Stimulated activated CD4-positive, alpha-beta T cell treated with anti-CD3 and anti-CD28 coated beads, Interleukin-2, amount 100 ng/mL, for 48 hours (primary cell): Measurements from ENCODE around the gene BCR.

Experiments used
- DNase-seq, 2 donors: peaks; one replicate each; pipeline ENCODE4 v3.0.0-alpha.2; 2020

Gene BCR

GRCh38 chr22:23218053-23218866, 38.0 kb downstream of the BCR start:
- no peak for DNase-seq

DNA sequence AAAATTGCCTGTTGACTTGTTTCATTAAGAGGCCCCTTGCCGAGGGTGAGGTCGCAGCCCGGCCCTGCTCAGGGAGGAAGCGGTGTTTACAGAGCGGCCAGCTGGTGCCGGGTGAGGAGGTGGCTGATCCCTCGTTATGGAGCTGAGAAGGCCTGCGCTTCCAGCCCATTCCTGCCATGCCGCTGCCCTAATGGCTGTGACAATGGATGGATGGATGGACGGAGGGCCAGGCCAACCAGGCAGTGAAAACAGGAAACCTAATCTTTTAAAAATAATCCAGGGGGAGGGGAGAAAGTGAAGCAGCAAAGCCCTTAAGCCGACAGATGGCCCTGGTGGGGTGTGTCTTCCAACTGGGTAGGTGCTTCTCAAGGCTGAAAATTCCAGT, 38.5 kb downstream of the BCR start:
- DNase-seq: no peak

DNA sequence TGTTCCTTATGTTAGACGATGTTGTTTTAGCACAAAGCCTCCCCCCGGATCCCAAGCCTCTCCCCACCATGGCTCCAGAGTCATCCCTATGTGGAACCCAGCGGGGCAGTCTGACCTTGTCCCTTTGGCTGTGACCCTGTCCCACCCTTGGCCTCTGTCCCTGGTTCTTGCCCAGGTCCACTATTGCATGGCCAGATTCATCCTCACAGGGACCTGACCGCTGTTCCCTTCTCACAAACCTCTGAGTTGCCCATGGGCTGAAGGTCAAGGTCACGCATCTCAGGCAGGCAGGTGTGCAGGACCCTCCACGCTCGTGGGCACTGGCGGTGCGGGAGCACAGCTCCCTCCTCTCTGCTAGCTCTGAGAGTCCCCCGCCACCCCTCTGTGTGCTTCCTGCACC, 39.0 kb downstream of the BCR start:
- no peak for DNase-seq

DNA sequence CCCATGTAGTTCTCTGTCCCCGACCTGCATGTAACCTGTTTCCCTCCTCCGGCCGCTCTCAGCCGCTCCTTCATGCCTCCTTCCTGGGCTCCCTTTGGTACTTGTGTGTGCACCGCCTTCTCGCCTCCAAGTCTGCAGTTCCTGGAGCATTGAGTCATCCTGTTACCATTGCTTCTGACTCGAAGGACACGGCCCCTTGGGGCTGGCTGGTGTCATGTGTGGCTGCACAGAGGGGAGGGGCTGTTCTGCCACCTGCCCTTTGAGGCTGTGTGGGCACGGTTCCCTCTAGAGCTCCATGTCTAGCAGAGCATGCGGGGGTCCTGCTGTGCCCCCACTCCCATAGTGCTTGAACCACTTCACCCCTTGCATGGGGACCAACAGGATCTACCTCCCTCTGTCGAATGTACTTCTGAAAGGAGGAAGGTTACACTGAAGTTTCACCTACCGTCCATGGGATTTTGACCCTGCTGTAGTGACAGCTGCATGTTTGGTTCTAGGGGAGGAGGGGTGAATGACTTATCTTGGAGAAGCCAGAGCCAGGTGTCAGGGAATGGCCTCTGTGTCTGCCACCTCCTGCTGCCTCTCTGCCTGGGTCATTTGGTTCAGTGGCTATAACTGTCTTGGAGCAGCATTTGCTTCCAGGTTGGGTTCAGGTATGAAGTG, 39.6 kb downstream of the BCR start:
- peak; percentile 40 to 59 for DNase-seq

- DNase-seq: no peak
These were observed 40.4 kb downstream of the BCR start for GRCh38 chr22:23220485-23221350.

- DNase-seq: no peak
These were observed 41.1 kb downstream of the BCR start for GRCh38 chr22:23221351-23221804.

DNA sequence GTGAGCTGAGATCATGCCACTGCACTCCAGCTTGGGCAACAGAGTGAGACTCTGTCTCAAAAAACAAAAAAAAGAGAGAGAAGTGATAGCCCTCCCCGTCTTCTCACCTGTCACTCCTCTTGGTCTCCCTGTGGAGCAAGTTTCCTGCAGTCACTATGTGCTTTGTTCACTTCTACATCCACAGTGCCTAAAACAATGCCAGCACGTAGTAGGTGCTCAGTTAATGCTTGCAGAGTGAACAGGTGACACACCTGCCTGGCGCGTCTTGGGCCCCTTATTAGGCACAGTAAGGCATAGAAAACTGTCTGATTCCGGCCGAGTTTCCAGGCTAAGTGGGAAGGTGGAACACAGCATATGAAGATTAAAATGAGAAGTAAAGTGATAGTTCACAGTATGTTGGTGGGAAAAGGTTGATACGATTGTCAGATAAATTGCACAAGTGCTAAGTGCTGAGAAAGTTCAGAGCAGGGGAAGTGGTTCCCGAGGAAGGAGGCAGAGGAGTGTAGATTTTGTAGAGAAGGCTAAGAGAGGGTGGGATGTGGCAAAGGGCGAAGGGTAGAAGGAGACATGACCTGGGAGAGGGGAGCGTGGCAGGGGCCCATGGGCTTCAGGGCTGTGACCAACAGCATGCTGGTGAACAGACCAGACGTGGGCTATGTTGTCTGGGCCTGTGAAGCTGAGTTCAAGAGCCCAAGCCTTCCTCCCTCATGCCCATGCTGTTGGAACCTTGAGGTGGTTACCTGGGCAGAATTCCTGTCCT, 41.9 kb downstream of the BCR start:
- no peak for DNase-seq

DNA sequence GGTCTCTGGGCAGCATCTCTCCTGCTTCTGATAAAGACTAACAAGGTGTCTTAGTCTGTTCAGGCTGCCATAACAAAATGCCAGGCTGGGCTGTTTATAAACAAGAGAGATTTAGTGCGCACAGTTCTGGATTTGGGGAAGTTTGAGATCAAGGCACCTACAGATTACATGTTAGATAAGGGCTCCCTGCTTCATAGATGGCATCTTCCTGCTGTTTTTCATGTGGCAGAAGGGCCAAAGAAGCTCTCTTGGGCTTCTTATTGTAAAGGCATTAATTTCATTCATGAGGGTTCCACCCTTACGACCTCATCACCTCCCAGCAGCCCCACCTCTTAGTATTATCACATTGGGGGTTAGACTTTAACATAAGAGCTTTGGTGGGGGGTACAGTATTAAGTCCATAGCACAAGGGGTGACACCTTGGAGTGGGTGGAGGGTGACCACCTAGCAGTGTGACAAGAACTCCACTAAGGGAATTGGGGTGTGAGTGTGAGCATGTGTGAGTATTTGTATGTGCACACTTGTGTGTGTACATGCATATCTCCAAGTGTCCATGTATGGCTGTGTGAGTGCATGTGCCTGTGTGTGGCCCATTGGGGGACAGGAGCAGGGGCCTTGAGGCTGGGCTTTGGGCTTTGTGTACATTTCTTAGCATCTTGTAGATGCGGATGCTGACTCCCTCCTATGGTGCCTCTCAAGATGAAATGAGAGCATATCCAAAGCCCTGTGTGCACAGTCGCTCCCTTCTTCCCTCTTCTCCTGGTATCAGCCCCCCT, 42.7 kb downstream of the BCR start:
- DNase-seq: no peak

GRCh38 chr22:23223569-23224317, 43.4 kb downstream of the BCR start:
- DNase-seq: no peak

DNA sequence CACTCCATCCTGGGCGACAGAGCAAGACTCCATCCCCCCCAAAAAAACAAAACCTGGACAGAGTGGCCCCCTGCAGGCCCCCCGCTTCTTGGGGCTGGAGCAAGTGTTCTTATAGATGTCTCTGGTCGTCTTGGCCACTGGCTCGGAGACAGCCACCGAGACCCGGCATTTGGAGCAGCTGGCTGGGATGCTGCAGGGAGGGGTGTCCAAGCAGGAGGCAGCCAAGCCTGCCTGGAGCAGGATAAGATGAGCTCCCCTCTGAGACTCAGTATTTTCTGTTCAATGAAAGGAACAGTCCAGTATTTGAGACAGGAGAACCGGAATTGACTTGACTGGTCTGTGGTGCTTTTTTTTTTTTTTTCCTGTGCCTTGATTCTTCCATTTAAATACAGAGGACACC, 44.5 kb downstream of the BCR start:
- DNase-seq: no peak

GRCh38 chr22:23225337-23225723, 45.0 kb downstream of the BCR start:
- no peak for DNase-seq

DNA sequence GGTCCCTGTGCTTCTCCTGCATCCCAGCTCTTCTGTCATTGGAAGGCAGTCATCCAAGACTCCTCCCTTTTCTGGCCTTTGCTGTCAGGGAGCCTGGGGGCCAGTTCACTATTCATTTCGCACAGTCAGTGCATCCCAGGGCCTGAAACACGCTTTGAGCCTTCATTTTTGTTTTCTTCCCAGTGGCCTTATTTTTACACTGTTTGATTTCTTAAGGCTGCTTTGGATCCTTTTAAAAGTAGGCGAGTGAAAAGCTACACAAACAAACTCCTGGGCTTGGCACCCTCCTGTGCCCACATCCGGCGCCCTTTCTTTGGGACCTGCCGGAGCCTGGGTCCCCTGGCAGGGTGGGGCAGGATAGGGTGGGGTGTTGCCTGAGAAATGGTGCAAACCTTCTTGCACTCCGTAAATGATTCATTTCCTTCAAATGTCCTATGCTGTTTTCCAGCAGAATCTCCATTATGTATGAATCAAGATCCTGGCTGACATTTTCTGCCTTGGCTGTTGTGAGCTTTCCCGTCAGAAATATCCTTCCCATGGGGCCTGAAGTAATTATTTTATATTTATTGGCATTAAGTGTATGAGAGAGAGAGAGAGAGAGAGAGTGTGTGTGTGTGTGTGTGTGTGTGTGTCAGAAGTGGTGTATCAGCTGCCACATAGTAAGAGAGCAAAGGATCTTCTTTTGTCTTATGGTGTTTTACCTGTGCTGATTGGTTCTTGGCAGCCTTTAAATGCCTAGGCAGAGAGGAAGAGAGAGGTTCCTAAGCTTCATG, 45.6 kb downstream of the BCR start:
- DNase-seq: no peak

DNA sequence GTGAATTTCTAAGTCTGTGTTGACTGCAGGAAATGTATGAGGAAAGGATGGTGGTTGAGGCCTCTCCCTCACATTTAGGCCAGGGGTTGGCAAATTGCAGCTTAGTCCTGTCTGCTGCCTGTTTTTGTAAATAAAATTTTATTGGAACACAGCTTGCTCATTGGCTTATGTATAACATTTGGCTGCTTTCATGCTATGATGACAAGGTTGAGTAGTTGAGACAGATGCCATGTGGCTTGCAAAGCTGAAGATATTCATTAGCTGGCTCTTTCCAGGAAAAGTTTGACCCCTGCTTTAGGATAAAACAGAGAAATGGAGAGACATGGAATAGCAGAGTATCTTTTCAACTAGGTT, 46.2 kb downstream of the BCR start:
- DNase-seq: no peak

DNA sequence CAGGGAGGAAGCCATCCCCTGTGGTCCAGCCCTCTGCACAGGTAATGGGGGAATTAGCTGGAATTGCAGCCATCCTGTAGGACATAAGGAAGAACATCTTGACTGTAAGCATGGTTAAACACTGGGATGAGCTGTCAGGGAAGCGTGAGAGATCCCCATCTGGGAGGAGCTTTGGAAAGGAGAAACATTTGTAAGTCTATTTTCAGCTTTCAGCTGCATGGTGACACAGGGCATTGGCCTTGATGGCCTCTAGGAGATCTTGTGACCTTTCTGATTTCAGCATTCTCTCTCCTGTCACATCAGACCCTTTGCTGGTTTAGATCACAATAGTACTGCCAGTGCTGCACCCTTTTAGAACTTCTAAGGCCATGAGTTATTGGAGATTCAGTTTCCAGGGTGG, 47.1 kb downstream of the BCR start:
- DNase-seq: no peak

- DNase-seq: no peak
These were observed 48.2 kb downstream of the BCR start for GRCh38 chr22:23228503-23228902.

- no peak for DNase-seq
These were observed 49.3 kb downstream of the BCR start for GRCh38 chr22:23229646-23230045.

- DNase-seq: no peak
These were observed 50.2 kb downstream of the BCR start for GRCh38 chr22:23230348-23231068.

DNA sequence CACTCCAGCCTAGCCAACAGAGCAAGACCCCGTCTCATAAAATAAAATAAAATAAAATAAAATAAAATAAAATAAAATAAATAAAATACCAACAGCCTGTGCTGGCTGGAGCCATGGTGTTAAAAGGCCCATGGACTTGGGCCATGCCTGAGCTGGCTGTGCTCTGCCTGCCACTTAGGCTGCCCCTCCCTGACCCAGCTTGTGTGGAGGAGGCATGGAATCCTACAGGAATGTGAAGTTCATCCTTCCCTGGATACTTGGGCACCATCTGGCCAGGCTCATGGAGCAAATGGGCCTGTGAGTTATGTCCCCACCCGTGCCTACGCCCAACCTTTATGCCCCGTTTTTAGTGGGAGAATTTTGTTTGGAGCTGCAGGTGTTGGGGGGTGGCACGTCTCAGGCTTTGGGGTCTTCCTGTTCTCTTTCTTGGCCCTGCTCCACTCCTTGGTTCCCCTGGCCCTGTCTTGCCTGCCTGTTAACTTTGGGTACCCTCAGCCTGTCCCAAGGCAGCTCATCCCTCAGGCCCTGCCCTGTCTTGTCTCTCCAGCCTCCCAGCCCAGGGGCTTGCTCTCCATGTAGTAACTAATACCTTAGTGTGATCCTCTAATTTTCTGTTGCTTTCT, 51.3 kb downstream of the BCR start:
- DNase-seq: no peak
